ENCODE measurements around the gene EFHC2.

DNA sequence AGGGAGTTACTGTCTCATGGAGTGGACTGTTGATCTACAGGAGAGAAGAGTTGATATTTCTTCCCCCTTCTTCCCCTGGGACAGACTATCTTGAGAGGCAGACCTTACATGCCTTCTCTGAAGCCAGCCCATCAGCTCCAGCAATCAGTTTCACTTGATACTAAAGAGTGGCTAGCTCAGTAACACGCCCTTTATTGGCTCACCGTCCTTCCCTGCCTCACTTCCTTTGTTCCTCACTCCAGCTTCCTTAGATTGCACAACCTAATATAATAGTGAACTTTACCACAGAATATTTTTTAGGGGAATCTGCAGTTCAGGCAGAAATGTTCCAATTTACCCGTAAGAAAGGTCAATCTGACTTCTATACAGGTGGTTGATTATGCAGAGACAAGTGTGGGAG is 242.2 kb downstream of the EFHC2 start:
- TF ChIP-seq ZNF558 (tag by site-specific recombination; IDR thresholded peaks at IDR 0.05), result no peak
- TF ChIP-seq, protein P1, sequence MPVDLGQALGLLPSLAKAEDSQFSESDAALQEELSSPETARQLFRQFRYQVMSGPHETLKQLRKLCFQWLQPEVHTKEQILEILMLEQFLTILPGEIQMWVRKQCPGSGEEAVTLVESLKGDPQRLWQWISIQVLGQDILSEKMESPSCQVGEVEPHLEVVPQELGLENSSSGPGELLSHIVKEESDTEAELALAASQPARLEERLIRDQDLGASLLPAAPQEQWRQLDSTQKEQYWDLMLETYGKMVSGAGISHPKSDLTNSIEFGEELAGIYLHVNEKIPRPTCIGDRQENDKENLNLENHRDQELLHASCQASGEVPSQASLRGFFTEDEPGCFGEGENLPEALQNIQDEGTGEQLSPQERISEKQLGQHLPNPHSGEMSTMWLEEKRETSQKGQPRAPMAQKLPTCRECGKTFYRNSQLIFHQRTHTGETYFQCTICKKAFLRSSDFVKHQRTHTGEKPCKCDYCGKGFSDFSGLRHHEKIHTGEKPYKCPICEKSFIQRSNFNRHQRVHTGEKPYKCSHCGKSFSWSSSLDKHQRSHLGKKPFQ (tag by site-specific recombination; IDR thresholded peaks at IDR 0.05), result no peak
- TF ChIP-seq ZNF121 (tag by site-specific recombination; IDR thresholded peaks at IDR 0.05), result no peak
- no peak for TF ChIP-seq ZSCAN16 (tag by site-specific recombination; IDR thresholded peaks at IDR 0.05)
- TF ChIP-seq ZNF211 (tag by site-specific recombination; IDR thresholded peaks at IDR 0.05; ENCODE audit: low read depth), result no peak
- TF ChIP-seq, protein P2, sequence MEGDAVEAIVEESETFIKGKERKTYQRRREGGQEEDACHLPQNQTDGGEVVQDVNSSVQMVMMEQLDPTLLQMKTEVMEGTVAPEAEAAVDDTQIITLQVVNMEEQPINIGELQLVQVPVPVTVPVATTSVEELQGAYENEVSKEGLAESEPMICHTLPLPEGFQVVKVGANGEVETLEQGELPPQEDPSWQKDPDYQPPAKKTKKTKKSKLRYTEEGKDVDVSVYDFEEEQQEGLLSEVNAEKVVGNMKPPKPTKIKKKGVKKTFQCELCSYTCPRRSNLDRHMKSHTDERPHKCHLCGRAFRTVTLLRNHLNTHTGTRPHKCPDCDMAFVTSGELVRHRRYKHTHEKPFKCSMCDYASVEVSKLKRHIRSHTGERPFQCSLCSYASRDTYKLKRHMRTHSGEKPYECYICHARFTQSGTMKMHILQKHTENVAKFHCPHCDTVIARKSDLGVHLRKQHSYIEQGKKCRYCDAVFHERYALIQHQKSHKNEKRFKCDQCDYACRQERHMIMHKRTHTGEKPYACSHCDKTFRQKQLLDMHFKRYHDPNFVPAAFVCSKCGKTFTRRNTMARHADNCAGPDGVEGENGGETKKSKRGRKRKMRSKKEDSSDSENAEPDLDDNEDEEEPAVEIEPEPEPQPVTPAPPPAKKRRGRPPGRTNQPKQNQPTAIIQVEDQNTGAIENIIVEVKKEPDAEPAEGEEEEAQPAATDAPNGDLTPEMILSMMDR (tag by site-specific recombination; IDR thresholded peaks at IDR 0.05), result no peak
- TF ChIP-seq, protein P3, sequence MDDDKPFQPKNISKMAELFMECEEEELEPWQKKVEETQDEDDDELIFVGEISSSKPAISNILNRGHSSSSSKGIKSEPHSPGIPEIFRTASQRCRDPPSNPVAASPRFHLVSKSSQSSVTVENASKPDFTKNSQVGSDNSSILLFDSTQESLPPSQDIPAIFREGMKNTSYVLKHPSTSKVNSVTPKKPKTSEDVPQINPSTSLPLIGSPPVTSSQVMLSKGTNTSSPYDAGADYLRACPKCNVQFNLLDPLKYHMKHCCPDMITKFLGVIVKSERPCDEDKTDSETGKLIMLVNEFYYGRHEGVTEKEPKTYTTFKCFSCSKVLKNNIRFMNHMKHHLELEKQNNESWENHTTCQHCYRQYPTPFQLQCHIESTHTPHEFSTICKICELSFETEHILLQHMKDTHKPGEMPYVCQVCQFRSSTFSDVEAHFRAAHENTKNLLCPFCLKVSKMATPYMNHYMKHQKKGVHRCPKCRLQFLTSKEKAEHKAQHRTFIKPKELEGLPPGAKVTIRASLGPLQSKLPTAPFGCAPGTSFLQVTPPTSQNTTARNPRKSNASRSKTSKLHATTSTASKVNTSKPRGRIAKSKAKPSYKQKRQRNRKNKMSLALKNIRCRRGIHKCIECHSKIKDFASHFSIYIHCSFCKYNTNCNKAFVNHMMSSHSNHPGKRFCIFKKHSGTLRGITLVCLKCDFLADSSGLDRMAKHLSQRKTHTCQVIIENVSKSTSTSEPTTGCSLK (tag by site-specific recombination; IDR thresholded peaks at IDR 0.05), result no peak

Data from HEK293 (cell line).